GM13976 (cell line): ENCODE measurements around the gene VEGFA.

ENCODE experiments used
- DNase-seq: peaks from one replicate; pipeline ENCODE4 v3.0.0; 2012; ENCODE audit warnings: low spot score
- CTCF ChIP-seq: IDR thresholded peaks from 2 replicates; pipeline ENCODE4 v1.5.1; 2012; ENCODE audit warnings: borderline replicate concordance, mild to moderate bottlenecking; ENCODE audit not compliant: insufficient read depth; ENCODE audit errors: extremely low read depth, missing control alignments, control extremely low read depth
- in situ Hi-C: fragments of 300-500 bp; cut with MboI; formaldehyde crosslinking; loops from one replicate; pipeline ENCODE4 v1.12.0; 2022; ENCODE audit warnings: low sequenced_read_pairs, mixed read lengths, inconsistent platforms; ENCODE audit not compliant: unreplicated experiment

Gene VEGFA

DNA sequence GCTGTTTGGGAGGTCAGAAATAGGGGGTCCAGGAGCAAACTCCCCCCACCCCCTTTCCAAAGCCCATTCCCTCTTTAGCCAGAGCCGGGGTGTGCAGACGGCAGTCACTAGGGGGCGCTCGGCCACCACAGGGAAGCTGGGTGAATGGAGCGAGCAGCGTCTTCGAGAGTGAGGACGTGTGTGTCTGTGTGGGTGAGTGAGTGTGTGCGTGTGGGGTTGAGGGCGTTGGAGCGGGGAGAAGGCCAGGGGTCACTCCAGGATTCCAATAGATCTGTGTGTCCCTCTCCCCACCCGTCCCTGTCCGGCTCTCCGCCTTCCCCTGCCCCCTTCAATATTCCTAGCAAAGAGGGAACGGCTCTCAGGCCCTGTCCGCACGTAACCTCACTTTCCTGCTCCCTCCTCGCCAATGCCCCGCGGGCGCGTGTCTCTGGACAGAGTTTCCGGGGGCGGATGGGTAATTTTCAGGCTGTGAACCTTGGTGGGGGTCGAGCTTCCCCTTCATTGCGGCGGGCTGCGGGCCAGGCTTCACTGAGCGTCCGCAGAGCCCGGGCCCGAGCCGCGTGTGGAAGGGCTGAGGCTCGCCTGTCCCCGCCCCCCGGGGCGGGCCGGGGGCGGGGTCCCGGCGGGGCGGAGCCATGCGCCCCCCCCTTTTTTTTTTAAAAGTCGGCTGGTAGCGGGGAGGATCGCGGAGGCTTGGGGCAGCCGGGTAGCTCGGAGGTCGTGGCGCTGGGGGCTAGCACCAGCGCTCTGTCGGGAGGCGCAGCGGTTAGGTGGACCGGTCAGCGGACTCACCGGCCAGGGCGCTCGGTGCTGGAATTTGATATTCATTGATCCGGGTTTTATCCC is at the start of gene VEGFA:
TSS of gene VEGFA (plus strand) at position 686 of the 846 bp plus-strand sequence.
- in situ Hi-C loops, result loop anchor here (5.0 to 10.0 kb wide), 2 partner anchors 105 to 298 kb away; no protein-coding TSS in a partner anchor
- TF ChIP-seq CTCF, result peak; percentile 98
- peak; percentile 98 for DNase-seq

DNA sequence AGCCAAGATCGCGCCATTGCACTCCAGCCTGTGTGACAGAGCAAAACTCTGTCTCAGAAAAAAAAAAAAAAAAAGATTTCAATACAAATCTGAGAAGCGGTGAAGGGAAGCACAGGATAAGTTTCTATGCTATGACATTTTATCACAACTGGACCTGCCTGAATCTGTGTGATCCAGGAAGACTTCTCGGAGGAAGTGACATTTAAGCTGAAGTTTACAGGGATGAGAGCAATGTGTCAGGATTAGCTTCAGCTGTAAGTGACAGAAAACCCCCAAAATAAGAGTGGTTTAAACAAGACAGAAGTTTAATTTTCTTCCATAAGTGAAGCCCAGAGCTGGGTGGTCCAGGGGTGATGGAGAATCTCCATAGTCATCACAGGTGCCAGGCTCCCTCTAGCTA is 49.0 kb upstream of the VEGFA start:
- no peak for TF ChIP-seq CTCF
- in situ Hi-C loops, result no loop called here
- DNase-seq, result no peak

- in situ Hi-C loops, result no loop called here
- no peak for TF ChIP-seq CTCF
- DNase-seq, result no peak
Observed at GRCh38 chr6:43722920-43723545, 47.0 kb upstream of the VEGFA start.

- peak; percentile 69 for TF ChIP-seq CTCF
- DNase-seq, result peak; percentile 85
- in situ Hi-C loops, result no loop called here
Observed at GRCh38 chr6:43723737-43724295, 46.2 kb upstream of the VEGFA start.

GRCh38 chr6:43724354-43724753 is 45.7 kb upstream of the VEGFA start:
- no peak for TF ChIP-seq CTCF
- in situ Hi-C loops, result no loop called here
- no peak for DNase-seq

GRCh38 chr6:43724914-43725642 is 44.9 kb upstream of the VEGFA start:
- TF ChIP-seq CTCF, result no peak
- in situ Hi-C loops, result no loop called here
- DNase-seq, result peak; percentile 82
